A673 (cell line): ENCODE results near the gene SAMD4B.

ENCODE experiments used
- EZH2 ChIP-seq: fragments of 200-600 bp; sonication (generic); IDR thresholded peaks from 2 replicates; pipeline ENCODE4 v1.6.1; 2017; ENCODE audit warnings: borderline replicate concordance, low read depth, mild to moderate bottlenecking, mixed read lengths, antibody characterized with exemption, low read length; ENCODE audit not compliant: poor library complexity, severe bottlenecking
- TF ChIP-seq, protein P1 (sequence below): fragments of 300-800, 200-600 bp; sonication (generic); conservative IDR thresholded peaks from 2 replicates; pipeline ENCODE4 v1.5.1; 2017; ENCODE audit warnings: low read depth, mild to moderate bottlenecking, antibody characterized with exemption, low read length, moderate library complexity, mixed read lengths

DNA sequence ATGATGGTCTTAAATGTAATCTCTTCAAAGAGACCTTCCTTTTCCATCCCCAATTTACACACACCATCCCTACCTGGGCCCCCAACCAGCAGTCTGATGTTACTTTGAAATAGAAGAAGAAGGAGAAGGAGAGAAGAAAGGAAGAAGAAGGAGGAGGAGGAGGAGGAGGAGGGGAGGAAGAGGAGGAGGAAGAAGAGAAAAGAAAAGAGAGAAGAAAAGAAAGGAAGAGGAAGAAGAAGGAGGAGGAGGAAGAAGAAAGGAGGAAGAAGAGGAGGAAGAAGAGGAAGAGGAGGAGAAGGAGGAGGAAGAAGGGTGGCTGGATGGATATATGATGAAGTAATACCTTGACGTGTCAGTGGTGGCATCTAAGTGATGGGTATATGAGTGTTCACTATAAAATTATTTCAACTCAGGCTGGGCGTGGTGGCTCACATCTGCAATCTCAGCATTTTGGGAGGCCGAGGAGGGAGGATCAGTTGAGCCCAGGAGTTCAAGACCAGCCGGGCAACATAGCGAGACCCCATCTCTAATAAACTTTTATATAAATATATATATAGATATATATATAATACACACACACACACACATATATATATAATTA, 17.9 kb upstream of the SAMD4B start:
- TF ChIP-seq, protein P1, sequence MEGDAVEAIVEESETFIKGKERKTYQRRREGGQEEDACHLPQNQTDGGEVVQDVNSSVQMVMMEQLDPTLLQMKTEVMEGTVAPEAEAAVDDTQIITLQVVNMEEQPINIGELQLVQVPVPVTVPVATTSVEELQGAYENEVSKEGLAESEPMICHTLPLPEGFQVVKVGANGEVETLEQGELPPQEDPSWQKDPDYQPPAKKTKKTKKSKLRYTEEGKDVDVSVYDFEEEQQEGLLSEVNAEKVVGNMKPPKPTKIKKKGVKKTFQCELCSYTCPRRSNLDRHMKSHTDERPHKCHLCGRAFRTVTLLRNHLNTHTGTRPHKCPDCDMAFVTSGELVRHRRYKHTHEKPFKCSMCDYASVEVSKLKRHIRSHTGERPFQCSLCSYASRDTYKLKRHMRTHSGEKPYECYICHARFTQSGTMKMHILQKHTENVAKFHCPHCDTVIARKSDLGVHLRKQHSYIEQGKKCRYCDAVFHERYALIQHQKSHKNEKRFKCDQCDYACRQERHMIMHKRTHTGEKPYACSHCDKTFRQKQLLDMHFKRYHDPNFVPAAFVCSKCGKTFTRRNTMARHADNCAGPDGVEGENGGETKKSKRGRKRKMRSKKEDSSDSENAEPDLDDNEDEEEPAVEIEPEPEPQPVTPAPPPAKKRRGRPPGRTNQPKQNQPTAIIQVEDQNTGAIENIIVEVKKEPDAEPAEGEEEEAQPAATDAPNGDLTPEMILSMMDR: no peak
- no peak for TF ChIP-seq EZH2
